DOHH2 (cell line): ENCODE results near the gene POLR3A.

Experiments
- H3F3A ChIP-seq: fragments of 200-600 bp; sonication (generic), shearing (Covaris generic); 2 replicates; pipeline ENCODE4 v1.6.0; 2016; ENCODE audit warnings: antibody characterized with exemption, mild to moderate bottlenecking; ENCODE audit not compliant: control insufficient read depth, insufficient read depth
- H3K27ac ChIP-seq: fragments of 200-600 bp; sonication (generic); 2 replicates; pipeline ENCODE4 v1.5.1; 2014; ENCODE audit warnings: low read depth, mild to moderate bottlenecking, low read length, moderate library complexity
- H3K27me3 ChIP-seq: fragments of 200-600 bp; sonication (generic); 2 replicates; pipeline ENCODE4 v1.6.1; 2014; ENCODE audit warnings: mild to moderate bottlenecking, low read length, mixed read lengths; ENCODE audit not compliant: control insufficient read depth
- H3K36me3 ChIP-seq: fragments of 200-600 bp; sonication (generic); 2 replicates; pipeline ENCODE4 v1.6.1; 2014; ENCODE audit warnings: mild to moderate bottlenecking, low read length, moderate library complexity, mixed read lengths; ENCODE audit not compliant: control insufficient read depth
- H3K4me1 ChIP-seq: fragments of 200-600 bp; sonication (generic); 2 replicates; pipeline ENCODE4 v1.6.1; 2014; ENCODE audit warnings: mild to moderate bottlenecking, low read length, mixed read lengths; ENCODE audit not compliant: control insufficient read depth
- H3K4me2 ChIP-seq: fragments of 200-600 bp; sonication (generic); 2 replicates; pipeline ENCODE4 v1.6.0; 2014; ENCODE audit warnings: mild to moderate bottlenecking, low read length, moderate library complexity
- H3K4me3 ChIP-seq: fragments of 200-600 bp; sonication (generic); 2 replicates; pipeline ENCODE4 v1.5.1; 2014; ENCODE audit warnings: mild to moderate bottlenecking, low read length, mixed read lengths
- H3K79me2 ChIP-seq: fragments of 200-600 bp; sonication (generic); 2 replicates; pipeline ENCODE4 v1.6.1; 2014; ENCODE audit warnings: mild to moderate bottlenecking, low read length, mixed read lengths; ENCODE audit not compliant: control insufficient read depth
- H3K9me2 ChIP-seq: fragments of 200-600 bp; sonication (generic); replicated peaks from 2 replicates; pipeline ENCODE4 v1.6.1; 2014; ENCODE audit warnings: mild to moderate bottlenecking, low read length, mixed read lengths; ENCODE audit not compliant: control insufficient read depth
- H3K9me3 ChIP-seq: fragments of 200-600 bp; sonication (generic); 2 replicates; pipeline ENCODE4 v1.6.1; 2014; ENCODE audit warnings: antibody characterized with exemption, low read length, mixed read lengths; ENCODE audit not compliant: control insufficient read depth, insufficient read depth
- H4K20me1 ChIP-seq: fragments of 200-600 bp; sonication (generic); 2 replicates; pipeline ENCODE4 v1.6.0; 2014; ENCODE audit warnings: low read depth, mild to moderate bottlenecking, antibody characterized with exemption, low read length, moderate library complexity; ENCODE audit not compliant: control insufficient read depth, insufficient read depth
- CTCF ChIP-seq: fragments of 200-600 bp; sonication (generic); IDR thresholded peaks from one replicate; pipeline ENCODE4 v1.5.1; 2014; ENCODE audit warnings: antibody characterized with exemption, mild to moderate bottlenecking, low read depth, low read length; ENCODE audit not compliant: poor library complexity, severe bottlenecking
- EZH2phosphoT487 ChIP-seq: fragments of 200-600 bp; sonication (generic); IDR thresholded peaks from 2 replicates; pipeline ENCODE4 v1.6.1; 2017; ENCODE audit warnings: borderline replicate concordance, mild to moderate bottlenecking, antibody characterized with exemption, low read length, moderate library complexity, mixed read lengths

Gene POLR3A

DNA sequence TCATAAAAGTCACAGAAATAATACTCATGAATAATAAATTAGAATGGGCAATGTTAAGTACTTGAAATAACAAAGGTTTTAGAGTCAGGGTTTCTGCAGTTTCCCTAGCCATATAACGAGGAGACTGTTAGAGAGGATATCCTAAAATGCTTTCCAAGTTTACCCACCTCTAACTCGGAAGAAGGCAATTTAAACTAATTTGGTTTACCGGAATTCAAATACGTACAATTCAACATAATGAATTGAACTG lies 4.0 kb upstream of the POLR3A start:
- Histone ChIP-seq H3K27ac (peak overlapping the region; percentile 35), H3K4me1 (peaks cover 43% of the 10 kb centered on the region), H3K9me3 (no peaks in the 10 kb centered on the region), H3K4me2 (peak overlapping the region; percentile 57), H4K20me1 (peaks cover 37% of the 10 kb centered on the region), H3K9me2 (no peaks in the 10 kb centered on the region), H3F3A (peaks cover 38% of the 10 kb centered on the region), H3K79me2 (peaks cover 58% of the 10 kb centered on the region), H3K4me3 (peak overlapping the region; percentile 83), H3K27me3 (no peaks in the 10 kb centered on the region), H3K36me3 (peaks cover 48% of the 10 kb centered on the region)
- TF ChIP-seq CTCF (no peak), EZH2phosphoT487 (no peak)

- H4K20me1 ChIP-seq, result no peaks in the 10 kb centered on the region
- no peaks in the 10 kb centered on the region for H3K27me3 ChIP-seq
- H3K9me3 ChIP-seq, result no peaks in the 10 kb centered on the region
- peak overlapping the region; percentile 70 for H3K27ac ChIP-seq
- peak overlapping the region; percentile 86 for H3K4me2 ChIP-seq
- H3K9me2 ChIP-seq, result no peaks in the 10 kb centered on the region
- peak overlapping the region; percentile 86 for H3K4me3 ChIP-seq
- peaks cover 48% of the 10 kb centered on the region for H3K36me3 ChIP-seq
- H3K79me2 ChIP-seq, result peaks cover 34% of the 10 kb centered on the region
- peaks cover 18% of the 10 kb centered on the region for H3K4me1 ChIP-seq
- H3F3A ChIP-seq, result 0 out of 2 replicates have a peak, but pooled peaks cover 3% of the 10 kb centered on the region
- TF ChIP-seq EZH2phosphoT487, result no peak
- TF ChIP-seq CTCF, result peak; percentile 35
Observed at GRCh38 chr10:78028438-78029268, 662 bp downstream of the POLR3A start.

- no peaks in the 10 kb centered on the region for H3K27me3 ChIP-seq
- no peaks in the 10 kb centered on the region for H4K20me1 ChIP-seq
- H3K9me3 ChIP-seq, result no peaks in the 10 kb centered on the region
- 0 out of 2 replicates have a peak, but pooled peaks cover 3% of the 10 kb centered on the region for H3F3A ChIP-seq
- H3K4me3 ChIP-seq, result no peak overlapping the region
- H3K36me3 ChIP-seq, result peaks cover 74% of the 10 kb centered on the region
- H3K27ac ChIP-seq, result no peak overlapping the region
- no peaks in the 10 kb centered on the region for H3K9me2 ChIP-seq
- no peak for TF ChIP-seq EZH2phosphoT487
- no peak for TF ChIP-seq CTCF
- peaks cover 33% of the 10 kb centered on the region for H3K79me2 ChIP-seq
- H3K4me2 ChIP-seq, result no peak overlapping the region
- peaks cover 18% of the 10 kb centered on the region for H3K4me1 ChIP-seq
Observed at GRCh38 chr10:78025685-78026364, 3.5 kb downstream of the POLR3A start.
